LNCAP (cell line): ENCODE results near the gene CNTLN.

Experiments
- TF ChIP-seq, protein P1 (sequence below): fragments of 450-650 bp; IDR thresholded peaks from 2 replicates; pipeline ENCODE4 v1.5.1; 2017; ENCODE audit warnings: mild to moderate bottlenecking

Gene CNTLN

DNA sequence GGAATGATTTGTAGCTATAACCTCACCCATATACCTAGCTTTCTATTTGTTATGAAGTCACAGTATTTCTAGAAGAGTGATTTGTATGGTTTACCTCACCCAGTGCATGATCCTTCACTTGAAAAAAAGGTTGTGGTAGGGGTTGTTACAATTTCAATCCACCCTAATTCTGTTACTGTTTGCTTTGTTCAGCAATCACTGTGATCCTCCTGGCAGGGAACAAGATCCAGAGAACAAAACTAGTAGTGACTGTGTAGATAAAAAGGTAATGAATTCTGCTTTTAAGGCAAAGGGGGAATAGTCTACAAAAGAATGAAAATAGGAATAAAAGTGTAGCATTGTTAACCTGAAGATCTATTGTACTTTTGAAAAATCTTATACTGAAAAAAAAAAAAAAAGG is 252.7 kb downstream of the CNTLN start:
- TF ChIP-seq, protein P1, sequence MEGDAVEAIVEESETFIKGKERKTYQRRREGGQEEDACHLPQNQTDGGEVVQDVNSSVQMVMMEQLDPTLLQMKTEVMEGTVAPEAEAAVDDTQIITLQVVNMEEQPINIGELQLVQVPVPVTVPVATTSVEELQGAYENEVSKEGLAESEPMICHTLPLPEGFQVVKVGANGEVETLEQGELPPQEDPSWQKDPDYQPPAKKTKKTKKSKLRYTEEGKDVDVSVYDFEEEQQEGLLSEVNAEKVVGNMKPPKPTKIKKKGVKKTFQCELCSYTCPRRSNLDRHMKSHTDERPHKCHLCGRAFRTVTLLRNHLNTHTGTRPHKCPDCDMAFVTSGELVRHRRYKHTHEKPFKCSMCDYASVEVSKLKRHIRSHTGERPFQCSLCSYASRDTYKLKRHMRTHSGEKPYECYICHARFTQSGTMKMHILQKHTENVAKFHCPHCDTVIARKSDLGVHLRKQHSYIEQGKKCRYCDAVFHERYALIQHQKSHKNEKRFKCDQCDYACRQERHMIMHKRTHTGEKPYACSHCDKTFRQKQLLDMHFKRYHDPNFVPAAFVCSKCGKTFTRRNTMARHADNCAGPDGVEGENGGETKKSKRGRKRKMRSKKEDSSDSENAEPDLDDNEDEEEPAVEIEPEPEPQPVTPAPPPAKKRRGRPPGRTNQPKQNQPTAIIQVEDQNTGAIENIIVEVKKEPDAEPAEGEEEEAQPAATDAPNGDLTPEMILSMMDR: no peak

DNA sequence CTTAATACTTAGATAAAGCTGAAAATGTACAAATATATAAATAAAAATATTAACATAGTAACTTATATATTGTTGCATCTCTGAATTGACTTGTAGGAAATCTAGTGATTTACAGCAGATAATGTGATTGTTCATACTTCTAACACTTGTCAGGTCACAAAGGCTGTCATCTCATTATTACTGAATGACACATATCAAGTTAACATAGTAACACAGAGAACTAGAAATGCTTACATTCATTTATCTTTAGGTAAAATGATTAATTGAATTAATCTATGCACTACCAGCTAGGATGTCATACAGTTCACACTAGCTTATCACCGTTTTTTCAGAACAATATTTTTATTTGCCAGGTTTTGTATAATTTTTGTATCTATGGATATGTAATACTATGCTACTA is 254.2 kb downstream of the CNTLN start:
- TF ChIP-seq, protein P1: no peak

DNA sequence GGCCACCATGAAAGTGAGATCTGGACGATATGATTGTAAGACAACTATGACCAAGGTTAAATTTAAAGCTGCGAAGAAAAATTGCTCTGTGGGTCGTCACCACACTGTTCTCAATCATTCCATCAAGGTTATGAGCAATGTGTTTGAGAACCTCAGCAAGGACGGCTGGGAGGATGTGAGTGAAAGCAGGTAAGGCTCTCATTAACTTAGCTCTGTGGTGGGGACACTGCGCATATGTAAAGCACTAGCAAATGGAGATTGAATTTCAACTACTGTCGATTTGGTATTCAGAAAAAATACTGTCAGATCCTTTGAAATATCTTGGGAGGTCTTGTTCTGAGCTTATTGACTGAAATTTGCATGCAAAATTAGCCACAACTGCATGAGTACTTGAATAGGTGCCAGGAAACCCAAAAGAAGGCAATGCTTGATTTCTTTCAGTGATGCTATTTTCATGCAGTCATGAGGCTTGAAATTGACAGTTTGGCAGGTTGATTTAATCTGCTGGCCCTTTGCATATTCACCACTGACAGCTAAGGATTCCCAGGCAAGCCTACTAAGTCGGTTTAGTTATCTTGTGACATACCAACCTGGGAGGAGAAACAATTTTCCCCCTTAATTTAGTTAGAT is 260.2 kb downstream of the CNTLN start:
- TF ChIP-seq, protein P1: no peak

DNA sequence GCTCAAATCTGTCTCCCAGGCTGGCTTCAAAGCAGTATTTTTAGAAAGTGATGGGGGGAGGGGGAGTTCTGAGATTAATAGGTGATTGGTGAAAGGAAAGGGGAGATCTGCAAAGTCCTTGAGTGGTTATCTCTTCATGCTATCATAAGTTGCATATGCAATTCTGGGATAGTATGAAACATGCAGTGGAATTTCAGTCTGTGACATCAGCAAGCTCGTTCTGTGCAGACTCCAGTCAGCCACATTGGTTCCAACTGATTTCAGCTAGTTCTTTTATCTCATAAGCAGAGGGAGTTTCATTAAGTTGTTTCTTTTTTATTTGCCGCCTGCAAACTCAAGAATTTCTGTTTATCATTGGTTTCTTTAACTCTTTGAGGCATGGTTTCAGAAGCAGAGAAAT is 263.5 kb downstream of the CNTLN start:
- TF ChIP-seq, protein P1: no peak

DNA sequence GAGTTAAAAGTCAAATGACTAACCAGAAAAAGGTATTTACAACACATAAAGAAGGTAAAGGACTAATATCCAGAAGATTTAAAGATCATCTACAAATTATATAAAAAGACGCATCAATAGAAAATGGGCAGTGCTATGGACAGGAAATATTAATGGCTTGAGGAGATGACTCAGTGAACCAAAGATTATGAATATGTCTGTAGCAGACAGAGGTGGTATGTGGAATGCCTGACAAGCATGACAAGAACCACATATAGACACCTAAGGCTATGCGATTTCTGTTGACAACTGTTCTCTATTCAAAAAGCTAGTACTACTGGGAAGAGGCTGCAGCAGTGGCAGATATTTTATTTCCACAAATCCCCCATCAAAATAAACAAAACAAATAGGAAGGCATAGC is 267.0 kb downstream of the CNTLN start:
- TF ChIP-seq, protein P1: no peak

DNA sequence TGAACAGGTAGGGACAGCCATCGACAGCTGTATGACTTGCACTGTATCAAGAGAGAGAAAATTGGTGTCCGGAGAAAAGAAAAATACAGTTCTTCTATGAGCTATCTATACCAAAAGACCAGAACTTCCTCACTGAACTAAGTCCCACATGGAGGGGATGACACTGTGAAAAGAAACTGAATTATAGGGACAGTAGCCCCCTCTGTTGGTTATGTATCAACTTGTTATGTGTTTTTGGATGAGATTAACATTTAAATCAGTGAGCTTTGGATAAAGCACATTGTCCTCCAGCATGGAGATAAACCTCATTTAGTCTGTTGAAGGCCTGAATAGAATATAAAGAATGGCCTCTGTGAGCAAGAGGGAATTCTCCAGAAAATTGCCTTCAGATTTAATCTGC is 267.5 kb downstream of the CNTLN start:
- TF ChIP-seq, protein P1: no peak; the same call in 1 of the 2 replicates

DNA sequence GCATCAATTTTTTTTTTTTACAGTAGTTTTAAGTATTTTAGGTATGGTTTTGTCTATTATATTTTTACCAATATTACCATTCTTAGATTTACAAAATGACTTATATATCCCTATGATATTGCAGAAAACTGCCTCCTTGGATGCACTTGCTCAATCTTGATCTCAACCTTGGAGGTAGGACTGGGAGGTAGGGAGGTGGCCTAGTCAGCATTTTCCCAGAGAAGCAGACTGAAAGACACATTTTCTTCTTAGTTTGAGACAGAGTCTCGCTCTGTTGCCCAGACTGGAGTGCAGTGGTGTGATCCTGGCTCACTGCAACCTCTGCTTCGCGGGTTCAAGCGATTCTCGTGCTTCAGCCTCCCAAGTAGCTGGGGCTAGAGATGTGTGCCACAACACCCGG is 268.7 kb downstream of the CNTLN start:
- TF ChIP-seq, protein P1: no peak

DNA sequence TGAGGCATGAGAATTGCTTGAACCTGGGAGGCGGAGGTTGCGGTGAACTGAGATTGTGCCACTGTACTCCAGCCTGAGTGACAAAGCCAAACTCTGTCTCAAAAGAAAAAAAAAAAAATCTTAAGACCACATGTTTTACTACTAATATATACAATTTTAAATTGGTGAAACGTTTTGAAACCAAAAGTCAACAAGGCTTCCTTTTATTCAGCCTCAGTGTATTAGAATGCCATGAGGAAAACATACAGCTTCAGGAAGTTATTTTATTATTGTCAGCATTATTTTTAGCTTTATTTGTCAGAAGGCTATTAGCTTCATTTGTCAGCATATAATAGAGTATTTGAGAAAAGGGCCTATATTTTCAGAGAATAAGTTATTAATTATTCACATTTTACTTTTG is 280.1 kb downstream of the CNTLN start:
- TF ChIP-seq, protein P1: no peak
